IMR-90 (cell line): ENCODE data around the gene SPOCK3. TPM values are rescaled to one million over a fixed set of nuclear protein-coding genes. Genes with fewer than 3 reads are reported as not detected.

ENCODE experiments used
- ATAC-seq: fragments of 200-7000 bp; cut with Tn5 transposase; 2 replicates; pipeline ENCODE4 v1.9.1; 2020; ENCODE audit warnings: low read depth, mild to moderate bottlenecking, moderate library complexity
- BruUV-seq: library from RNA; stranded (reverse); fragments of 400-500 nt; replicated peaks from 2 replicates; lab custom pipeline; 2021; lab: Mats Ljungman, UMichigan
- CTCF ChIA-PET: fragments of 300-600 bp; formaldehyde crosslinking; extraction: SDS; loops from one replicate; lab custom pipeline; 2021; ENCODE audit warnings: antibody characterized with exemption; lab: Yijun Ruan, JAX
- POLR2A ChIA-PET: fragments of 300-600 bp; sonication (Branson Sonifier 250); formaldehyde crosslinking; loops from one replicate; lab custom pipeline; 2022; ENCODE audit warnings: antibody characterized with exemption; ENCODE audit not compliant: unreplicated experiment; lab: Charles Lee
- DNase-seq: peaks from one replicate; pipeline ENCODE4 v3.0.0; 2013
- H2AFZ ChIP-seq: replicated peaks from 2 replicates; pipeline ENCODE3; 2013; ENCODE audit warnings: low read length, mild to moderate bottlenecking; ENCODE audit not compliant: poor library complexity
- H2AK5ac ChIP-seq: 2 replicates; pipeline ENCODE4 v1.6.1; 2013; ENCODE audit warnings: low read depth, low read length, inconsistent platforms
- H2AK9ac ChIP-seq: replicated peaks from 2 replicates; pipeline ENCODE3; 2013; ENCODE audit warnings: mild to moderate bottlenecking, low read depth, low read length, moderate library complexity; ENCODE audit not compliant: poor library complexity
- H2BK120ac ChIP-seq: 2 replicates; pipeline ENCODE4 v1.6.1; 2013; ENCODE audit warnings: low read depth, low read length, inconsistent platforms
- H2BK15ac ChIP-seq: 3 replicates; pipeline ENCODE4 v1.6.1; 2013; ENCODE audit warnings: low read depth, low read length, inconsistent platforms
- H2BK20ac ChIP-seq: 2 replicates; pipeline ENCODE4 v1.6.1; 2013; ENCODE audit warnings: low read depth, mild to moderate bottlenecking, inconsistent platforms, low read length, moderate library complexity
- H2BK5ac ChIP-seq: 2 replicates; pipeline ENCODE4 v1.6.1; 2013; ENCODE audit warnings: mild to moderate bottlenecking, low read depth, low read length, inconsistent platforms; ENCODE audit not compliant: poor library complexity, severe bottlenecking
- H3K14ac ChIP-seq: replicated peaks from 2 replicates; pipeline ENCODE4 v1.6.1; 2013; ENCODE audit warnings: low read depth, low read length, inconsistent platforms
- H3K18ac ChIP-seq: 2 replicates; pipeline ENCODE4 v1.6.1; 2013; ENCODE audit warnings: low read depth, low read length, control low read depth
- H3K23ac ChIP-seq: 2 replicates; pipeline ENCODE4 v1.6.1; 2013; ENCODE audit warnings: low read depth, low read length, inconsistent platforms
- H3K27ac ChIP-seq: 2 replicates; pipeline ENCODE4 v1.5.1; 2013; ENCODE audit warnings: mild to moderate bottlenecking, control low read depth, low read length; ENCODE audit not compliant: insufficient read depth
- H3K27me3 ChIP-seq: 2 replicates; pipeline ENCODE4 v1.6.1; 2013; ENCODE audit warnings: low read length; ENCODE audit not compliant: control insufficient read depth, insufficient read depth
- H3K36me3 ChIP-seq: 2 replicates; pipeline ENCODE4 v1.6.1; 2013; ENCODE audit warnings: low read length, mixed read lengths; ENCODE audit not compliant: control insufficient read depth, insufficient read depth
- H3K4ac ChIP-seq: 2 replicates; pipeline ENCODE4 v1.6.1; 2013; ENCODE audit warnings: low read depth, low read length, inconsistent platforms
- H3K4me1 ChIP-seq: 2 replicates; pipeline ENCODE4 v1.6.1; 2013; ENCODE audit warnings: low read length, mixed read lengths; ENCODE audit not compliant: control insufficient read depth, insufficient read depth
- H3K4me2 ChIP-seq: 2 replicates; pipeline ENCODE4 v1.6.1; 2013; ENCODE audit warnings: low read depth, mild to moderate bottlenecking, control low read depth, low read length, moderate library complexity
- H3K4me3 ChIP-seq: 2 replicates; pipeline ENCODE4 v1.5.1; 2013; ENCODE audit warnings: low read depth, mild to moderate bottlenecking, control low read depth, low read length, moderate library complexity; ENCODE audit not compliant: insufficient read depth
- H3K56ac ChIP-seq: 2 replicates; pipeline ENCODE4 v1.6.1; 2013; ENCODE audit warnings: low read length, inconsistent platforms; ENCODE audit not compliant: insufficient read depth; ENCODE audit errors: extremely low read depth
- H3K79me1 ChIP-seq, 2 experiments: 2 replicates each; pipeline ENCODE4 v1.6.1; 2013; ENCODE audit warnings: low read length in 2 of 2, inconsistent platforms in 1 of 2, low read depth in 1 of 2
- H3K9ac ChIP-seq: 2 replicates; pipeline ENCODE4 v1.6.1; 2013; ENCODE audit warnings: low read depth, low read length, control low read depth
- H3K9me1 ChIP-seq: 2 replicates; pipeline ENCODE4 v1.6.1; 2013; ENCODE audit warnings: low read length, inconsistent platforms; ENCODE audit not compliant: insufficient read depth
- H3K9me3 ChIP-seq: 2 replicates; pipeline ENCODE4 v1.6.1; 2013; ENCODE audit warnings: low read length; ENCODE audit not compliant: control insufficient read depth, insufficient read depth
- H4K20me1 ChIP-seq: 2 replicates; pipeline ENCODE4 v1.6.1; 2013; ENCODE audit warnings: low read length, inconsistent platforms; ENCODE audit not compliant: insufficient read depth
- H4K5ac ChIP-seq: 2 replicates; pipeline ENCODE4 v1.6.1; 2013; ENCODE audit warnings: mild to moderate bottlenecking, low read depth, low read length, control low read depth
- H4K8ac ChIP-seq, 2 experiments: 2 replicates each; pipeline ENCODE4 v1.6.1; 2013; ENCODE audit warnings: low read depth in 2 of 2, low read length in 2 of 2, control low read depth in 1 of 2, inconsistent platforms in 1 of 2
- H4K91ac ChIP-seq: 2 replicates; pipeline ENCODE4 v1.6.1; 2013; ENCODE audit warnings: low read depth, low read length, inconsistent platforms; ENCODE audit not compliant: insufficient read depth
- BHLHE40 ChIP-seq: fragments of 150-350 bp; IDR thresholded peaks from 2 replicates; pipeline ENCODE4 v1.6.1; 2016; ENCODE audit warnings: mild to moderate bottlenecking, low read depth, low read length
- CEBPB ChIP-seq: IDR thresholded peaks from 2 replicates; pipeline ENCODE4 v1.6.1; 2012; ENCODE audit warnings: low read depth, low read length, improper control_type of control experiment
- CHD1 ChIP-seq: IDR thresholded peaks from 2 replicates; pipeline ENCODE4 v1.6.1; 2012; ENCODE audit warnings: low read depth, low read length, improper control_type of control experiment
- FOS ChIP-seq: fragments of 150-350 bp; IDR thresholded peaks from 2 replicates; pipeline ENCODE4 v1.6.1; 2016; ENCODE audit warnings: low read depth, low read length
- MAFK ChIP-seq: IDR thresholded peaks from 2 replicates; pipeline ENCODE4 v1.6.1; 2012; ENCODE audit warnings: low read depth, low read length, improper control_type of control experiment
- MAZ ChIP-seq: IDR thresholded peaks from 2 replicates; pipeline ENCODE4 v1.6.1; 2012; ENCODE audit warnings: low read depth, mild to moderate bottlenecking, low read length, improper control_type of control experiment, moderate library complexity, borderline replicate concordance
- MXI1 ChIP-seq: IDR thresholded peaks from 2 replicates; pipeline ENCODE4 v1.6.1; 2012; ENCODE audit warnings: low read depth, mild to moderate bottlenecking, low read length, moderate library complexity, borderline replicate concordance
- NFE2L2 ChIP-seq: fragments of 150-350 bp; IDR thresholded peaks from 2 replicates; pipeline ENCODE4 v1.6.1; 2016; ENCODE audit warnings: low read depth, mild to moderate bottlenecking, low read length
- POLR2A ChIP-seq: IDR thresholded peaks from 2 replicates; pipeline ENCODE4 v1.6.1; 2012; ENCODE audit warnings: mild to moderate bottlenecking, low read depth, low read length
- RAD21 ChIP-seq: IDR thresholded peaks from 2 replicates; pipeline ENCODE4 v1.6.1; 2012; ENCODE audit warnings: low read length, improper control_type of control experiment
- RCOR1 ChIP-seq: IDR thresholded peaks from 2 replicates; pipeline ENCODE4 v1.6.1; 2012; ENCODE audit warnings: mild to moderate bottlenecking, low read length, improper control_type of control experiment; ENCODE audit not compliant: insufficient replicate concordance
- RFX5 ChIP-seq: IDR thresholded peaks from 2 replicates; pipeline ENCODE4 v1.8.0; 2012; ENCODE audit warnings: low read depth, mild to moderate bottlenecking, low read length, moderate library complexity
- SMC3 ChIP-seq: fragments of 150-350 bp; IDR thresholded peaks from 2 replicates; pipeline ENCODE4 v1.6.1; 2016; ENCODE audit warnings: low read depth, mild to moderate bottlenecking, antibody characterized with exemption, low read length, moderate library complexity
- dilution Hi-C: fragments of 300-500 bp; cut with HindIII; formaldehyde crosslinking; loops from one replicate; pipeline ENCODE4 v1.14.3; 2018; ENCODE audit warnings: low sequenced_read_pairs; ENCODE audit not compliant: unreplicated experiment
- in situ Hi-C: fragments of 300-500 bp; cut with MboI; formaldehyde crosslinking; loops from 3 replicates; pipeline ENCODE4 v1.14.3; 2019; ENCODE audit warnings: low sequenced_read_pairs, inconsistent platforms, mixed read lengths
- intact Hi-C: fragments of 100-400 bp; cut with micrococcal nuclease; formaldehyde crosslinking; loops from 2 replicates; pipeline ENCODE4 v1.10.0; 2022
- polyA plus RNA-seq, 3 experiments: library from polyadenylated mRNA; depleted of rRNA; stranded (reverse); fragments of >200 nt; gene quantifications; 2 replicates each; pipeline ENCODE4 v1.2.3, GENCODE V29; 2012; ENCODE audit warnings: low replicate concordance in 1 of 3
- total RNA-seq: library from RNA; depleted of rRNA; stranded (reverse); fragments of >200 nt; gene quantifications from 2 replicates; pipeline ENCODE4 v1.2.3, GENCODE V29; 2012
- TF ChIP-seq, protein P1 (sequence below): fragments of 150-350 bp; IDR thresholded peaks from 2 replicates; pipeline ENCODE4 v1.6.1; 2017; ENCODE audit warnings: mild to moderate bottlenecking, antibody characterized with exemption, low read length, low read depth
- TF ChIP-seq, protein P2 (sequence below): fragments of 150-350 bp; IDR thresholded peaks from 2 replicates; pipeline ENCODE4 v1.6.1; 2016; ENCODE audit warnings: low read depth, mild to moderate bottlenecking, low read length, moderate library complexity, borderline replicate concordance
- TF ChIP-seq, protein P3 (sequence below): conservative IDR thresholded peaks from 2 replicates; pipeline ENCODE4 v1.5.1; 2012; ENCODE audit warnings: mild to moderate bottlenecking, low read depth, low read length, improper control_type of control experiment

SPOCK3 gene
- total and polyA plus RNA-seq, 2 of the 4 experiments (the other 2 are of a cell fraction): not detected

DNA sequence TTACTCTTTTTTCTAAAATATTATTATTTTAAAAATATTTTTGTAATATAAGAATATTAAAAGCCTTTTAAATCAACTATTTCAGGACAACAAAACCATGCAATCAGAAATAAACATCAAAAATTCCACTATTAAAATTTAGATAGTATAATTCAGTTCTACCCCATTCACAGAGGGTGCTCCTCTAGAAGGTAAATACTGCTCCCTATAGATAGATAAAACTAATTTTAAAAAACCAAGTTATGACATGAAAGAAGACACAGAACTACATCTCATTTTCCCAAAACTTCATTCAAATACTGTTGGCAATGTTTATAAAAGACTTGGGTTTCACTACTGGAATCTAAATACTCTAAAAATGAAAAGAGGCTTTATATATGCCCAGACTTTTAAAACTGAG is 219.3 kb downstream of the SPOCK3 start:
- dilution Hi-C loops: no loop called here
- no peak overlapping the region for H3K4me3 ChIP-seq
- H2BK5ac ChIP-seq: no peak overlapping the region
- no TSS peak for BruUV-seq
- no peaks in the 10 kb centered on the region for H3K4me1 ChIP-seq
- H4K20me1 ChIP-seq: no peaks in the 10 kb centered on the region
- no peak overlapping the region for H4K5ac ChIP-seq
- H3K18ac ChIP-seq: no peak overlapping the region
- in situ Hi-C loops: no loop called here
- no peak overlapping the region for H3K56ac ChIP-seq
- no peak overlapping the region for H3K23ac ChIP-seq
- H3K36me3 ChIP-seq: no peaks in the 10 kb centered on the region
- no peaks in the 10 kb centered on the region for H3K79me1 ChIP-seq
- no peak overlapping the region for H2AK9ac ChIP-seq
- TF ChIP-seq NFE2L2: no peak
- no peak for TF ChIP-seq MAFK
- TF ChIP-seq RFX5: no peak
- TF ChIP-seq MXI1: no peak
- TF ChIP-seq FOS: no peak
- no peak for TF ChIP-seq POLR2A
- TF ChIP-seq RCOR1: no peak
- TF ChIP-seq CHD1: no peak
- TF ChIP-seq, protein P1, sequence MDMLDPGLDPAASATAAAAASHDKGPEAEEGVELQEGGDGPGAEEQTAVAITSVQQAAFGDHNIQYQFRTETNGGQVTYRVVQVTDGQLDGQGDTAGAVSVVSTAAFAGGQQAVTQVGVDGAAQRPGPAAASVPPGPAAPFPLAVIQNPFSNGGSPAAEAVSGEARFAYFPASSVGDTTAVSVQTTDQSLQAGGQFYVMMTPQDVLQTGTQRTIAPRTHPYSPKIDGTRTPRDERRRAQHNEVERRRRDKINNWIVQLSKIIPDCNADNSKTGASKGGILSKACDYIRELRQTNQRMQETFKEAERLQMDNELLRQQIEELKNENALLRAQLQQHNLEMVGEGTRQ: no peak
- TF ChIP-seq MAZ: no peak
- no peak for TF ChIP-seq BHLHE40
- TF ChIP-seq, protein P2, sequence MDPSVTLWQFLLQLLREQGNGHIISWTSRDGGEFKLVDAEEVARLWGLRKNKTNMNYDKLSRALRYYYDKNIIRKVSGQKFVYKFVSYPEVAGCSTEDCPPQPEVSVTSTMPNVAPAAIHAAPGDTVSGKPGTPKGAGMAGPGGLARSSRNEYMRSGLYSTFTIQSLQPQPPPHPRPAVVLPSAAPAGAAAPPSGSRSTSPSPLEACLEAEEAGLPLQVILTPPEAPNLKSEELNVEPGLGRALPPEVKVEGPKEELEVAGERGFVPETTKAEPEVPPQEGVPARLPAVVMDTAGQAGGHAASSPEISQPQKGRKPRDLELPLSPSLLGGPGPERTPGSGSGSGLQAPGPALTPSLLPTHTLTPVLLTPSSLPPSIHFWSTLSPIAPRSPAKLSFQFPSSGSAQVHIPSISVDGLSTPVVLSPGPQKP: no peak
- no peak for TF ChIP-seq CEBPB
- TF ChIP-seq, protein P3, sequence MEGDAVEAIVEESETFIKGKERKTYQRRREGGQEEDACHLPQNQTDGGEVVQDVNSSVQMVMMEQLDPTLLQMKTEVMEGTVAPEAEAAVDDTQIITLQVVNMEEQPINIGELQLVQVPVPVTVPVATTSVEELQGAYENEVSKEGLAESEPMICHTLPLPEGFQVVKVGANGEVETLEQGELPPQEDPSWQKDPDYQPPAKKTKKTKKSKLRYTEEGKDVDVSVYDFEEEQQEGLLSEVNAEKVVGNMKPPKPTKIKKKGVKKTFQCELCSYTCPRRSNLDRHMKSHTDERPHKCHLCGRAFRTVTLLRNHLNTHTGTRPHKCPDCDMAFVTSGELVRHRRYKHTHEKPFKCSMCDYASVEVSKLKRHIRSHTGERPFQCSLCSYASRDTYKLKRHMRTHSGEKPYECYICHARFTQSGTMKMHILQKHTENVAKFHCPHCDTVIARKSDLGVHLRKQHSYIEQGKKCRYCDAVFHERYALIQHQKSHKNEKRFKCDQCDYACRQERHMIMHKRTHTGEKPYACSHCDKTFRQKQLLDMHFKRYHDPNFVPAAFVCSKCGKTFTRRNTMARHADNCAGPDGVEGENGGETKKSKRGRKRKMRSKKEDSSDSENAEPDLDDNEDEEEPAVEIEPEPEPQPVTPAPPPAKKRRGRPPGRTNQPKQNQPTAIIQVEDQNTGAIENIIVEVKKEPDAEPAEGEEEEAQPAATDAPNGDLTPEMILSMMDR: no peak
- no peak for TF ChIP-seq SMC3
- TF ChIP-seq RAD21: no peak
- H3K4ac ChIP-seq: no peak overlapping the region
- no peaks in the 10 kb centered on the region for H3K27me3 ChIP-seq
- H2BK120ac ChIP-seq: no peak overlapping the region
- ATAC-seq (no peak), DNase-seq (no peak)
- H3K9me3 ChIP-seq: no peaks in the 10 kb centered on the region
- no peak overlapping the region for H2BK15ac ChIP-seq
- intact Hi-C loops: loop anchor here (10.0 kb wide), 1 partner anchor 1520 kb away; no protein-coding TSS in a partner anchor
- no peak overlapping the region for H3K4me2 ChIP-seq
- no peak overlapping the region for H4K8ac ChIP-seq
- no peaks in the 10 kb centered on the region for H3K9me1 ChIP-seq
- no peak overlapping the region for H2AK5ac ChIP-seq
- H3K14ac ChIP-seq: no peak overlapping the region
- CTCF ChIA-PET: no interaction called here
- H3K9ac ChIP-seq: no peak overlapping the region
- POLR2A ChIA-PET: no interaction called here
- no peak overlapping the region for H2AFZ ChIP-seq
- no peak overlapping the region for H4K91ac ChIP-seq
- H2BK20ac ChIP-seq: no peak overlapping the region
- no peak overlapping the region for H3K27ac ChIP-seq
